ENCODE results near the gene ZFAND3. TPM values are rescaled to one million over a fixed set of nuclear protein-coding genes. Genes with fewer than 3 reads are reported as not detected.

ZFAND3 gene
- polyA plus RNA-seq, 4 donors: 127 to 176 (median 139) TPM

DNA sequence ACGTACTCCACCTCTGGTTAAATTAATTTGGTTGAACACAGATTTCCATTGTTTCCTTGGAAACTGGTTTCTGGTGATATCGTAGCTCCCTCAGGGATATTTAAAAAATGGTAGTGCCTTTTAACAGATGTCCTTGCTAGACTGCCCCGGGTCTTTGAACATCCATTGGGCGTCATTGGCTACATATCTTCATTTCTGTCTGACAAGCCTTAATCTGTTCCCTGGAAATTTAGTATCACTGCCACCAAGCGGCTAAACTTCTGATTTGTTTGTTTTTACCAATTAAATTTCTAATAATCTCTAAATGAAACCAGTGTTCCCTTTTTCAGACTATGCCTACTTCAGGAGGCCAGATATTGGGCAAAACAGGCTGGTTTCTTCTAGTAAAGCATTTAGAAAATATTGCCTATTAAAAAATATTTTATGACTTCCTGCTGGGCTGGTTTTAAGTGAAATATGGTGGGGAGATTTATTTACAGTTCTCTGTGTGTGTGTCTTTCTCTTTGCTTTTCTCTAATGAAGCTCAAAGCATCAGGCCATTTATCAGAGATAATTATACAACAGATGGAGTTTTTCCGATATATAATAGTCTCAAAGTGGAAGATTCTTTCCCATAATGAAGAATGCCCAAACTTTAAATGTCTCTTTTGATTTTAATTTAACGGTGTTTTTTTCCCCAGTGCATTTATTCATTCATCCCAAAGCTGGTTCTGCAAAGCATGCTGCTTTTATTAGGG lies 249.5 kb downstream of the ZFAND3 start:
- peak in 1 of 4 donors; percentile 10 for DNase-seq (ENCODE audit: low read depth in 4 of 4, low spot score in 3 of 4)

DNA sequence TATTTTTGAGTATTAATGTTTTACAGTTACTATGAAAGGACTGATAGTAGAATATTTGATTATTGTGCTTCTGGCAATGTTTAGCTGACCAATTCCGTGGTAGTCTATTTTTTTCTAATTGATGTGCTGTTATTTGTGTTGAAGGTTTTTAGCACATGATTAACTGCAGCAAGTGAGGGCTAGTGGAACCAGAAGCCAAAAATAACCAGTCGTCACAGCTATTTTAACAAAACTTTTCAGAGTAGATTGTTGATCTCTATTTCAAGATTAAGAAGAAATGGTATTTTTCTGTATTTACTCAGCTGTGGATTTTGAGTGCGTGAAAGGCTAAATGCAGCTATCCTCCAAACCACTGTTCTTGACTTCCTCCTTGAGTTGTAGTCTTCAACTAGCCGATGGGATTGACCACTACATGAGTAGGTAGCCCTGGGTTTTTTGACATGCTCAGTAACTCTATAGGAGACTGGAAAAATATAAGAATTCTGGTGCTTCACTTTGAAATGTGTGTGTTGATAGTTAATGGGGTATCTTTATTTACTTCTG lies 258.0 kb downstream of the ZFAND3 start:
- DNase-seq (ENCODE audit: low read depth in 4 of 4, low spot score in 3 of 4): no peak

DNA sequence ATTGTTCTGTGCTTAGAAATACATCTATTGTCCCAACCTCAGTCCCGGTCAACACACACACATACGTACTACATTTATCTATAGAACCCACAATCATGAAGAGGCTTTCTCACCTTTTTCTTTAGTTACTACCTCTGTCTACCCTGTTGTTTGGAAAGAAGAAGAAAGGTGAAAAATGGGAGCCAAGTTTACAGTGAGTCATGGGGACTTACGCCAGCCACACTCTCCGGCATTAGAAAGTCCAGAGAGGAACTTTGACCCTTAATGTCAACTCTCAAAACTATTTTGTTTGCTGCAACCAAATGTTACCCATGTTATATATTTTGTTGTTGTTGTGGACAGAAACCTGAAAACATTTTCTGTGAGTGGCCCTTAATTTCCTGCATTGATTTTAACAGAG lies 259.1 kb downstream of the ZFAND3 start:
- DNase-seq (ENCODE audit: low read depth in 4 of 4, low spot score in 3 of 4): no peak

DNA sequence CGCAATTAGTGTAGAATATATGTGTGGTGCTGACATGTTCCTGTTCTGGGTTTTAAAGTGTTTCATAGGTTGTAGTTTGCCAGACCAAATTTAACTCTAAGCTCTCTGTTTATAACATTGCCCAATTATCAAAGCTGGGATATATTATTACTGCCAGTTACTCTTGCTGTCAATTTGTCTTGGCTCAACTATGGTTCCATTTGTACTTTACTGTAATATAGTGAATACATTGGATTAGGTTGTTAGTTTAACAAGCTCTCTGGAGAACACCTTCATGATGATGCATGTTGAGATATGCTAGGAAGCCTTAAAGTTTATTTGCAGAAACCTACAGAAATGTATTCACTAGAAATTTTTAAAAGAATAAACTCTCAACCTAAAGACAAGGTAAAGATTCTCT lies 259.6 kb downstream of the ZFAND3 start:
- DNase-seq (ENCODE audit: low read depth in 4 of 4, low spot score in 3 of 4): no peak

DNA sequence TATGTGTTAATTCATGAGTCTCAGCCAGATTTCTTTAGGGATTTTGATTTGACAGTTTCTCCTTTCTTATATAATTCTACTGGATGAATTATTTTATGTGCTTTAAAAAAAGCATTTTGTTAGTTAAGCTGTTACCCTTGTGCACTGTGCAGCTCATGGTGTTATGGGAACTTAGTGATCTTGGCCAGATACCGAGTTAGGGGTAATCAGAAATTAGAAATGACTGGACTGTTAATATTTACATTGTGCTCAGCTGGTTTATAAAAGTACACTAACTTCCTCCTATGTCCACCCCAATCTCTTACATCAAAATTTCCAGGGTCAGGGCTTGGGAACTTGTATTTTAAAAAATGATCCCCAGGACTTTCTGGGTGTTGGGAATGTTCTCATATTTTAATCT lies 260.0 kb downstream of the ZFAND3 start:
- no peak for DNase-seq (ENCODE audit: low read depth in 4 of 4, low spot score in 3 of 4)

DNA sequence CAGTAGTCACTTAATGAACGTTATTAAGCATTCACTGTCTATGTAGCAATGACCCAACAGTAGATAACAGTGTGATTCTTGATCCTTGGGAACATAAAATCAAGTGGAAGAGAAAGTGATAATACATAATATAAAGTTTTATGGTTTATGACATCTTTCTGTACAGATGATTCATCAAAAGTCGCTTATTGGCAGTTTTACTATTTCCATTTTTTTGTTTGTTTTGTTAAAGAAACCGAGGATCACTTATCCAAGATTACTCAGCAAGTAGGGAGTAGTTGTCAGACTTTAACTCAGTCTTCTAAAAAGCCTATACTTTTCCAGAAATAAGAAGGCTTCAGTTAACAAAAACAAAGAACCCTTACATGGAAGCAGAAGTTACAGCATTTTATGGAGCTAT lies 260.8 kb downstream of the ZFAND3 start:
- DNase-seq (ENCODE audit: low read depth in 4 of 4, low spot score in 3 of 4): no peak

DNA sequence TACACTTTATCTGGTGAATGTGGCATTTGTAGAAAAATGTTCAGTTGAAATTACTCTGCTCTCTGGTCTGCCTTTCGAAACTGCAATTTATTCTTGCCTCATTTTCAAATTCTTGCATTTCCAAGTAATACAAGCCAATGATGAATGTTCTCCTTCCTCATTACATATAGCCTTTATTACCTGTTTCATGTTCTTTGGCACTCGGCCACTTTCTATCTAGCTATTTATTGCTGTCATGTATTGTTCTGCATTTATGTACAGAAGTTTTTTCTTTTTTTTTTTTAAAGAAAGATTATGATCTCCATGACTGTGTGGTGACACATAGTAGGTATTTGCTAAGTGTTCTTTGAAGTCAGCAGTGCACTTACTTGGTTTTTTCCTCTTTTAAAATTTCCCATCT lies 261.4 kb downstream of the ZFAND3 start:
- no peak for DNase-seq (ENCODE audit: low read depth in 4 of 4, low spot score in 3 of 4)

DNA sequence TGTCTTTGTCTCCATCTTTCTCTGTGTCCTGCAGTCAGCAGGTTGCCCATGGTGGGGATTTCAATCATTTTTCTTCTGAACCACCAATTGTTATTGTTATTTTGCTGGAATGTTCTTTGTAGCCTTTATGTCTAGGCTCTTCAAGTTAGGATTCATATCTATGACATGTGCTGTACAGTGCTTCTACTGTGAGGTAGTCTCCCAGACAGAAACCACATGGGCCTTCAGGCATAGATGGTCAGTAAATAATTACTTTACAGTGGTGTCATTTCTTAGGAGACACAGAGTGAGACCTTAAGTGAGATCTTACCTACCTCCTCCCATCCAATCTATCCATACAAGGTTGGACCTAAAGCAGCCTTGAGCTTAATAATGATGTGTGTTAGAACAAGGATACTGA lies 265.5 kb downstream of the ZFAND3 start:
- no peak for DNase-seq (ENCODE audit: low read depth in 4 of 4, low spot score in 3 of 4)

DNA sequence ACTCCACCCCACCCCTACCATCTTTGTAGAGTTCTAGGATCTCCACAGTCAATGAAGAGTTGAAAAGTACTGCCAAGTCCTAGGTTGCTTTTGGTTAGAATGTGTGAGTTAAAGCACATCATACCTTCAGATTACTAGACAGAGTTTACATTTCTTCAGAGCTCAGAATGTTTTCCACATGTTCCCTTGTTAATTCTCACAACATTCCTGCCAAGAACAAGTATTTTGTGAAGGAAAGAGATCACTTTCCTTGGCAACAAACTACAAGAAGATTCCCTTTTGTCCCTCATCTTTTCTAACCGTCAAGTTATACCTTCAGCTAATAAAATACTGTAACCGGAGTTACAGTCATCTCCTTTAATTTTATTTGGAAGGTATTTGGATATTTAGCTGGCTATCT lies 266.8 kb downstream of the ZFAND3 start:
- DNase-seq (ENCODE audit: low read depth in 4 of 4, low spot score in 3 of 4): no peak

DNA sequence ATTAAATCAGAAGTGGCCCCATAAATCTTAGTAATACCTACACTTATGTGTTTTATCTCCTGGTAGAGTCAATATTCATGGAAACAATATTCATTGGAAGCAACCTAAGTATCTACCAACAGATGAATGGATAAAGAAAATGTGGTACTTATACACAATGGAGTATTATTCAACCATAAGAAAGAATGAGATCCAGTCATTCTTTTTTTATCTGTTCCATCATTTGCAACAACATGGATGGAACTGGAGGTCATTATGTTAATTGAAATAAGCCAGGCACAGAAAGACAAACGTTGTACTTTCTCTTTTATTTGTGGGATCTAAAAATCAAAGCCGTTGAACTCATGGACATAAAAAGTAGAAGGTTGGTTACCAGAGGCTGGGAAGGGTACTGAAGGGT lies 268.5 kb downstream of the ZFAND3 start:
- no peak for DNase-seq (ENCODE audit: low read depth in 4 of 4, low spot score in 3 of 4)

DNA sequence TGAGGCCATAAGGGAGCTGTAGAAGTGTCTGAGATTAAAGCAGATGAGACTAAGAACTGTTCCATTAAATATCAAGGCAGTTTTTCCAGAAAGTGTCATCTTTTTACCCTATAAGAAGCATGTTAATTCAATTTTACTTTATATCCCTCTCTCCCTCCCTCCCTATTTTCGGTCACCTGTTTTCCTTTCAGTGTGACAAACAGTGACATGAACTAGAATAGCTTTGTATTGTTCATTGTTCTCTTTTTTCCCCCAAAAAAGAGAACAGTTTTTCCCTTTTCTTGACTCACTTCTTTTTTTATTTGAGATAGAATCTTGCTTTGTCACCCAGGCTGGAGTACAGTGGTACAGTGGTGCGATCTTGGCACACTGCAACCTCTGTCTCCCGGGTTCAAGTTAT lies 269.3 kb downstream of the ZFAND3 start:
- DNase-seq (ENCODE audit: low read depth in 4 of 4, low spot score in 3 of 4): no peak

DNA sequence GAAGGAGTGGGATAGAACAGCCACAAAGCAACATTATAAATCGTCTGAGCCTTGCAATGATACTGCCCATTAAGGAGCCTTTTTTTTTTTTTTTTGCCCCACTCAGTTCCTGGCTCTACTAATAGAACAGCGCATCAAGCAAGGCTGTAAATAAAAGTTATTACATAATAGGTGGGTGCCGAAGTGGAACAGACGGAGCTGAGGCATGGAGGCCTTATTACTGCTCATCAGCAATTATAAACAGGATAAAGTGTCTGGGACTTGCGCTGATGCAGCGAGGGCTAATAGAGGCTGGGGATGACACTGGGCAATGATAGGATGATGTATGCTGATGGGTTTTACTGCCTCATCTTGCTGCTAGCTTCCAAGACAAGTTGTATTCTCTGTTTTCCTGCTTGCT lies 272.1 kb downstream of the ZFAND3 start:
- no peak for DNase-seq (ENCODE audit: low read depth in 4 of 4, low spot score in 3 of 4)

DNA sequence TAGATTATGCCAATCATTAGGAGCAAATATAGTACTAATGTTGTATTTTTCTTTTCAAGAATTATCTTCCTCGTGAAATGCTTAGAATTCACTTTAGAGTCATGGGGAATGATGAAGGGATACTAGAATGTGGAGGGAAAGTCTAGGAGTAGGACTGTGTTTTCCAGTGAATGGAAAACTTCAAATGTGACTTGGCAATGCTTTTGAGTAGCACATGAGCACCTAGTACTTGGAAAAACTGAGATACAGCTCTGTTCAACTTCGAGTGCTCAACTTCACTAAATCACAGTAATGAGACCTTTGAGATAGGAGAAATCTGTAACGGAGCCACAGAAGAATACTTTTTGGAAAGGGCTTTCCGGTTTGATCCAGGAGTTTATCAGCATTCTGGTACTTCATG lies 272.9 kb downstream of the ZFAND3 start:
- no peak for DNase-seq (ENCODE audit: low read depth in 4 of 4, low spot score in 3 of 4)

DNA sequence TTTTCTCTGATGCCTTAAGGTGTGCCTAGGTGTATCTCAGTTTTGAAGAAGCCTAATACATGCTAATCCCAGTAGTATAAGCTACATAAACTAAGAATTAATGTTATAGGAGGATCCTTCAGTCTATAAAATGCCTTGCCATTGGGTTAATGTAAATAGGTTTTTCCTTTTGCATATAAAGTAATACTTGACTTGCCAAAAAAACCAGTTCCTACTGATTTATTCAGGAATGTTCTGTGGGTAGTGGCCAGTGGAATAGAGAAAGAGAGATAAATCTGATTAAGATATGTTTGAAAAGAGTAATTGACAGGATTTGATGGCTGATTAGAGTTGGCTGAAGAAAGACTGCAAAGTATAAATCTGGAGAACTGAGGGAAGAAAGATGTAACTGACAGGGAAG lies 273.4 kb downstream of the ZFAND3 start:
- DNase-seq (ENCODE audit: low read depth in 4 of 4, low spot score in 3 of 4): no peak

DNA sequence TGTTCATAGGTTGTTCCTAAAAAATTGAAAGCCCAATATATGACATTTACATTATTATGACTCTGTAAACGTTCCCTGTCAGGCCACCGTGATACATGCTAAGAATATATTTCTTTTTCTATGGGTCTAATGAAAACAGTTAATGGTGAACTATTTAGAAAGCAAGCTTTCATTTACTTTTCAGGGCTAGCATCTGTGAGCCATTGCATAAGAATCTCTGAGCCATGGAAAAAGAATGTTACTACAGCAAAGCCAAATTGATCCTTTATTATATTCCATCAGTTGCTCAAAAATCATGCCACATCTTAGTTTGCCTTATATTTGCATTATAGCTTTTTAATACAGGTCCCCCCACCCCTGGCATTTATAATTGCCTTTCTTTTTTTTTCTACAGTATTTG lies 275.5 kb downstream of the ZFAND3 start:
- DNase-seq (ENCODE audit: low read depth in 4 of 4, low spot score in 3 of 4): no peak

DNA sequence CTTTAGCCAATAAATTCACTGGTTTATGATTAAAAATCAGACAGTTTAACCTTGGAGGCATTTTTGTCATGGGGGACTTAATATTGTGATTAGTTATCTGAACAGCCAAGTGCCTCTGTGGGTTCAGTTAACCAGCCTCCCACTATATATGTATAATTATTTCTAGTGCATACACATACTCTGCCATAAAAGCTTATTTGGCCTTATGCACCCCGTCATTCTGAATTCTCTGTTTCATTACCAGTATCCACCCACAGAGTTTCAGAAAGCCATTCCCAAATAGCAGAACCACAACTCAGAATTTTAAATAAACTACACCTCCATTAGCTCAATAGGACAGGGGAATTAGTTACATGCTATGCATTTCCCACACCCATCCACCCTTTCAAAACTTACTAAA lies 279.7 kb downstream of the ZFAND3 start:
- no peak for DNase-seq (ENCODE audit: low read depth in 4 of 4, low spot score in 3 of 4)

DNA sequence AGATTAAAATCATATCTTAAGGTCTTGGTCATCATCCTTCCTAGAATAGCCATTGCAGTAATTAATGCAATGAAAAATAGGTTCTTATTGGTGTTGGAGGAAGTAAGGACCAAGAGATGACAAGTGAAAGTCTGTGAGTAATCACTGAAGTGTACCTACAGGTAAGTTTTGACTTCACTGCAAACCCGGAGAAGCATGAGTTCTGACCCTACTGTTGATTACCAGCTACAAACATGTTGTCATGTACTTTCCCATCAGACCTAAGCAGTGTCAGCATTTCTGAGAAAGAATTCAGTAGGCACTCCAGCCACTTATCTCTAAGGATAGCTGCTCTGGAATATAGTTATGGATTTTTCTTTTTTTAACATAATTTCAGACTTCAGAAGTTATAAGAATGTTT lies 280.9 kb downstream of the ZFAND3 start:
- no peak for DNase-seq (ENCODE audit: low read depth in 4 of 4, low spot score in 3 of 4)

DNA sequence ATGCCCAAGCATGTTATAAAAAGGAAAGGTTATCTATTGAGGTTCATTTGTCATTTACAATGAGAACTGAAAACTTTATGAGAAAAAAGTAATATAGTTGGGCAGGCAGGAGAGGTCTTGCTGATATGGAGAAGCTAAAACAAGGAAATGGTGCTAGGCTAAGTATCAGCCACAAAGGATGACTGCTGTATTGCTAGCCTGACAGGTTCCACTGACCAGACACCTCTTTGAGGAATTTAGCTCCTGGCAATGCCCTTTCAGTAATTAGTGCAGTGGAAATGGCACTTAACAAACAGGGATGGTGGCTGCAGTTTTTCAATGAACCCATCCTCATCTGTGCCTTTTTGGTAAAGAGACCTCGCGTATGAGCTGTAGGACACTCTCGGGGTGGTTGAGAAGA lies 284.4 kb downstream of the ZFAND3 start:
- DNase-seq (ENCODE audit: low read depth in 4 of 4, low spot score in 3 of 4): no peak

DNA sequence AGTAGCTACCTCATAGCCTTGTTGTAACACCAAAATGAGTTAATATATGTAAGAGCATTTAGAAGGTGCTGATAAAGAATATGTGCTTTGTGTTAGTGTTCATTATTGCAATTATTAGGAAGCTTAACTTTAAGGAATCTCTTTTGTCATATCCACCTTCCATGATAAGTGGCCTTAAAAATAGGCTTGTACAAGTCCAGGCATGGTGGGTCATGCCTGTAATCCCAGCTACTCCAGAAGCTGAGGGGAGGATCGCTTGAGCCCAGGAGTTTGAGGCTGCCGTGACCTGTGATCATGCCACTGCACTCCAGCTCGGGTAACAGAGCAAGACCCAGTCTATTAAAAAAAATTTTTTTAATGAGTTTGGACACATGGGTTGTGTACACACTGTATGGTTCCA lies 285.5 kb downstream of the ZFAND3 start:
- no peak for DNase-seq (ENCODE audit: low read depth in 4 of 4, low spot score in 3 of 4)

DNA sequence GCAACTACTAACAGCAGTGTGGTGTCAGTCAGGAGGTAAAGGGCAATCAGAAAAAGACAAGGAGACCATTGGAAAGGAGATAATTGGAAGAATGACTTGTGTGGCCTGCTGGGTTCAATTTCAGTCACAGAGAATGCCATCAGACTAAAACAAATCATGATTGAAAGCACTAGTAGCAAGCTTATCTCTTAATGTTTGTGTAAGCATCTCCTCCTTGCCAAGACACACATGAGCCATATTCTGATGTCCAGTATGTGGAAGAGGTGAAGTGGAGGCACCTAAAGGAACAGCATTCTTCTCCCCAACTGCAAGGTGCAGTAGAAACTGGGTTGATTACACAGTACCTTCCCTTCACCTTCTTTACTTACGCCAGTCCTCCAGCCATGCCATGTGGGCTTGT lies 287.5 kb downstream of the ZFAND3 start:
- no peak for DNase-seq (ENCODE audit: low read depth in 4 of 4, low spot score in 3 of 4)

DNA sequence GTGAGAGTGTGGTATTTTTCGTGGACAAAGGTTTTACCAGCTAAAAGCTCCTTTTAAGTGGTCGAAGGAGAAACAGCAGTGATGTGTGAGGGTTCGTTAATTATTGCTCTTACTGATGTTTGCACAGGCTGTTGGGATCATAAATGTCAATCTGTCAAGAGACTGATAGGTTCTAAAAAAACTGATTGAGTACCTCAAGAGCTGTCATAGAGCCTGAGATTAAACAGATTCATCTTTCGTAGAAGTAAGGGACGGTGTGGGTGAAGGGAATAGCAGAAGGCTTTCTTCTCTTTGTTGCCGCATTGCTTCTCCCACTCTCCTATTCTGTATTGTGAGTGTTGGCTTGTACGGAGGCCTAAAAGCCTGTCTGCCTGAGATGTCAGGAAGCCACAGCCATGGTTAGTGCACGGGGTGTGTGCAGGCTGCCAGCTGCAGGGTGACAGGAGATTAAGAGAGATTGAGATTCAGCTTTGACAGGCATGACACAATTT lies 291.0 kb downstream of the ZFAND3 start:
- DNase-seq (ENCODE audit: low read depth in 4 of 4, low spot score in 3 of 4): no peak

DNA sequence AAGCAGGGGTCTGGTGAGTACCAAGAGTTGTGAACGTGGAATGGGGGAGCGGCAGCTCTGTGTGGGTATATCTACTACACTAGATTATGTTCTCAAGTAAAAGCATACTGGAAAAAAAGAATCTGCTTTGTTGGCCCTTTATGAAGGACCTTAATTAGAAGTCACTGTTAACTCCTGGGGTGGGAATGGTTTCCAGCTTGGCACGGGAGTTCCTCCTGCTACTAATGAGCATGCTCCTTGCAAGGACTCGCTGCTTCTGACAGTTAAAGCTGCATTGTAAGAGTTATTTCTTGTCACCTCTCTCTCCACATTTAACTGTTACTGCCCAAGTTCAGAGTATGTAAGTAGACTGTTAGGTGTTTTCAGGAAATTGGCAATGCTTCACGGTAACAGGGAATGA lies 292.7 kb downstream of the ZFAND3 start:
- no peak for DNase-seq (ENCODE audit: low read depth in 4 of 4, low spot score in 3 of 4)
